AG10803 (cell line): Measurements from ENCODE around the gene CTIF.
A peak's percentile ranks its signal among the peaks of the same experiment; 100 is the strongest.

Source experiments
- DNase-seq: peaks from one replicate; pipeline ENCODE4 v3.0.0; 2010; ENCODE audit warnings: low read depth
- H3K4me3 ChIP-seq: 2 replicates; pipeline ENCODE4 v1.5.1; 2011; ENCODE audit warnings: mild to moderate bottlenecking, low read length, control low read depth
- CTCF ChIP-seq: conservative IDR thresholded peaks from 2 replicates; pipeline ENCODE4 v1.5.1; 2011; ENCODE audit warnings: mild to moderate bottlenecking, low read length, control low read depth, inconsistent platforms

The CTIF gene

GRCh38 chr18:48892146-48892855 lies 353.5 kb downstream of the CTIF start:
- no peak for DNase-seq
- no peak for TF ChIP-seq CTCF
- no peak overlapping the region for H3K4me3 ChIP-seq

GRCh38 chr18:48893061-48893607 lies 354.3 kb downstream of the CTIF start:
- no peak overlapping the region for H3K4me3 ChIP-seq
- no peak for TF ChIP-seq CTCF
- no peak for DNase-seq

- TF ChIP-seq CTCF, result no peak
- no peak overlapping the region for H3K4me3 ChIP-seq
- DNase-seq, result no peak
Measured at GRCh38 chr18:48893608-48894600, 355.1 kb downstream of the CTIF start.

- no peak for TF ChIP-seq CTCF
- no peak for DNase-seq
- no peak overlapping the region for H3K4me3 ChIP-seq
Measured at GRCh38 chr18:48894799-48895346, 356.0 kb downstream of the CTIF start.

GRCh38 chr18:48896326-48896874 lies 357.6 kb downstream of the CTIF start:
- H3K4me3 ChIP-seq, result no peak overlapping the region
- no peak for DNase-seq
- no peak for TF ChIP-seq CTCF

- H3K4me3 ChIP-seq, result no peak overlapping the region
- DNase-seq, result peak; percentile 21
- no peak for TF ChIP-seq CTCF
Measured at GRCh38 chr18:48896875-48897511, 358.2 kb downstream of the CTIF start.
